HG03108 (cell line): ENCODE data around the gene HSD3B7.
"Not testable (repeated sequence)": the region's sequence is repeated elsewhere in the genome, so short reads cannot be mapped to it uniquely, and the experiment has no call there.

Source experiments
- ATAC-seq: cut with Tn5 transposase; IDR thresholded peaks from one replicate; pipeline ENCODE4 v1.9.1; 2021; ENCODE audit warnings: moderate library complexity; ENCODE audit not compliant: unreplicated experiment

HSD3B7 gene

GRCh38 chr16:30998852-30999761 lies 14.1 kb downstream of the HSD3B7 start:
- no peak for ATAC-seq

GRCh38 chr16:31000671-31001382 lies 15.8 kb downstream of the HSD3B7 start:
- no peak for ATAC-seq

DNA sequence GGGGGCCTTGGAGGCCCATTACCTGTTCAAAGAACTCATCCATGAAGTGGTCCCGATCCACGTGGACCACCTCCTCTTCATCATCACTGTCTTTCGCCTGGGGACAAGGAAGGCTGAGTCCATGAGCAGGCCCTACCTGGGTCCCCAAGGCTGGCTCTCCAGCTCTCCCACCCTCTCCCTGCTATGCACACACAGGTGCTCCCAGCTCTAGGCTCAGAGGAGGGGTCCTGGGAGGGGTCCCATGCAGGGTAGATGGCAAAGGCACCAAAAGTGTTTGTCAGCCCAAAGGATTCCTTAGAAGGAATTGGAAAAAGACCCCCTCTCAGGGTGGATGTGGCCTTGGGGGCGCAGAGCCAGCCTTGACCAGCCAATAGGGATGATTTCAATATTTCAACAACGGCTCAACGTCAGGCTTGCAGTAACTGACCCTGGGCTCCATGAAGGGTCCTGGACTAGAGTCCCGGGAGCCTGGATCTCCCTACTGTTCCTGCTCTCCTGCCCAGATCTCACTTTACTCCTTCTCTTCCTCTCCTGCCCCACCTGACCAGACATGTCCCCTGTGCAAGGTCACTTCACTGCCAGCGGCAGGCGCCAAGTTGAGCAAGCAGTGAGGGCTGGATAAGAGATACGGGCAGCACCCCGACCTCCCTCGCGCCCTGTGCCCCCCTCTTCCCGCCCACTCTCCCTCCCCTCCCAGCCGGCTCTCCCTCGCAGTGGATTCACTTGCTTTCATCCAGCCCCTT lies 16.7 kb downstream of the HSD3B7 start:
- no peak for ATAC-seq

DNA sequence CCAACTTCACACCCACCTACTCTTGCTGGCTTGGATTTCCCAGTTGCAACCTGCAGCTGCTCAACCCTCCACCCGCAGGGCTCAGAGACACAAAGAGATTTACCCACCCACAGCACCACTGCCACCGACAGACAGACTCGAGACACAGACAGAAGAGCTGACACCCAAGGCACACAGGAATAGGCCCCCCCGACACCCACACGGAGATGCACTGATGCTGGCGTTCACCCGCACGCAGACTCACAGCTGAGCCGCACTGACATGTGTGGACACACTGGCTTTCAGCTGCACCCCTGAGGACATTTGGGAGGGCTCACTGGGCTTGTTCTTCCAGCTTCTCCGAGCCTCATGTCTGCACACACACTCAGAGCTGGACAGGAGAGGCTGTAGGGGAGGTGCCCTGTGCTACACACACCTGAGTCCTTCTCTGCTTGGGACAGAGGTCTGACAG lies 17.3 kb downstream of the HSD3B7 start:
- no peak for ATAC-seq

DNA sequence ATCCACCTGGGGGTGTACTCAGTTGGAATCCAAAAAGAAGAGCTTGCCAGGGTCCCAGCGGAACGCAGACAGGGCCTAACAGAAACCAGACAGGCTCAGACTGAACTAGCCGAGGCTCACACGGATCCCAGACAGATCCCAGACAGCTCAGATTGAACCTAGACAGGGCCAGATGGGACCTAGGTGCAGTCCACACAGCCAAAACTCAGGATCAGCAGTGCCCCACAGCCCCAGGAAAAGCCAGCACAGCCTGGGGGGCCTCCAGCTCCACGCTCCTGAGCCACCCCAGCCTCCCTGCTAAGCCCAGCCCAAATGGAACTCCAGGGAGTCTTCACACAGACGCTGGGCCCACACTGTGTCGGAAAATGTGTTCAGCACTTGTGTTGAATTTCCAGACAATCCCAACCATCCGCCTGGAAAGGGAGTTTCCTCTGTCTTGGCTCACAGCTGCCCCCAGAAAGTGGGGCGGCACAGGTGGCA lies 17.9 kb downstream of the HSD3B7 start:
- ATAC-seq: no peak

DNA sequence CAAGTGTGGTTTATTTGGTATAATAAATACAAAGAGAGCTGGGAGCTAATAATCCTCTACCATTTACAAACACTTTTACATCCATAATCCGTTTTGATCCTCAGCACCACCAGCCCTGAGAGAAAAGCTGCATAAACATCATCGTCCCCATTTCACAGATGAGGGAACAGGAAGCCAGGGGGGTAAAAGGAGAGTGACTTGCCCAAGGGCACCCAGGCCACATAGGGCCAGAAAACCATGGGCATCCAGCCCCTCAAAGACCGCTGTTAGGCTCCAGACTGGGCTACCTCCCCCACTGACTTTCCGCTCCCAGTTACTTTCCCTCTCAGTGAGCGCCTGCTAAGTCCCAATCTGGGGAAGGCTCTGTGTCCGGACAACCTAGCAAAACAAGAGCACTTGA lies 18.7 kb downstream of the HSD3B7 start:
- no peak for ATAC-seq

DNA sequence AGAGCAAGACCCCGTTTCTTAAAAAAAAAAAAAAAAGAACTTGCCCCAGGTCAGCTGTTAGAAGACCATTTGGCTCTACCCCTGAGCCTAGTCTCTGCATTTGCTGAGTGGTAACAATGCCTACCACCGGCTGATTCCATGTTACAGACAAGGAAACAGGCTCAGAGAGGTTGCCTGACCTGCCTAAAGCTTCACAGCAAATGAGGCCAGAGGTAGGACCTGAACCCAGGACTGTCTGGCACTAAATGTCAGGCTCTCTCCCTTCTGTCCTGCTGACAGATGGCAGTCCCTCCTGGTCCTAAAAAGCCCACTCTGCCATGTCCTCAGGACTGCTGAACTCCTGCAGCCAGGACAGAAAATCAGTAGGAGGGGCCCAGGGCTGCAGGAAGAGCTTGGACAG lies 19.7 kb downstream of the HSD3B7 start:
- no peak for ATAC-seq

GRCh38 chr16:31005350-31006085 lies 20.5 kb downstream of the HSD3B7 start:
- no peak for ATAC-seq

- ATAC-seq: no peak
Observed at GRCh38 chr16:31006086-31006385, 21.0 kb downstream of the HSD3B7 start.

DNA sequence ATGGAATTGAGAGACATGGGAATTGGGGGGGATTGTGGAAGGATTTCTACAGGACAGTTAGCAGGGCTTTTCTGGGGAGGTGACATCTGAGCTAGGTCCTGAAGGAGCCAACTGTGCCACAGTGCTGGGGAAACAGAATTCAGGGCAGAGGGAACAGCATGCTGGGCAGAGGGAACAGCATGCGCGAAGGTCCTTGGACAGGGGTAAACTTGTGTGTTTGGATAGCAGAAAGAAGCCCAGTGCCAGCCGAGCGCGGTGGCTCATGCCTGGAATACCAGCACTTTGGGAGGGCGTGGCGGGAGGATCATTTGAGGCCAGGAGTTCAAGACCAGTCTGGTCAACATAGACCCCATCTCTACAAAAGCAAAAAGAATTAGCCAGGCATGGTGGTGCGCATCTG lies 21.6 kb downstream of the HSD3B7 start:
- no peak for ATAC-seq

GRCh38 chr16:31007684-31008083 lies 22.7 kb downstream of the HSD3B7 start:
- no peak for ATAC-seq

DNA sequence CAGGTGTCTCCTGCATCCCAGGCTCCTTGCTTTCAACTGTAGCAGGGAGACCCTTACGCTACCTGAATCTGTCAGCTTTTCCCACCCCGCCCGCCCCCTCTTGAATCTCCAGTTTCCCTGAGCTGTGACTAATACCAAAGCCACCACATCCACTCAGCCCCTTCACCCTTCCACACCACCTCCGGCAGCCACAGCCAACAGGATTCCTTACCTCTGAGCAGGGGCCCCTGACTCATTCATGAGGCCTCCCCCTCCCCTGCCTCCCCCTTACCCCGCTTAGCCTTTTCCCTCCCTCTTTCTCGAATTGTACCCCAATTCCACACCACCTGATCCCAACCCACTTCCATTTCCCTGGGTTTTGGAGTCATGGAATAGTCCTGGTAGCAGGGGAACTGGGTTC lies 23.1 kb downstream of the HSD3B7 start:
- no peak for ATAC-seq

DNA sequence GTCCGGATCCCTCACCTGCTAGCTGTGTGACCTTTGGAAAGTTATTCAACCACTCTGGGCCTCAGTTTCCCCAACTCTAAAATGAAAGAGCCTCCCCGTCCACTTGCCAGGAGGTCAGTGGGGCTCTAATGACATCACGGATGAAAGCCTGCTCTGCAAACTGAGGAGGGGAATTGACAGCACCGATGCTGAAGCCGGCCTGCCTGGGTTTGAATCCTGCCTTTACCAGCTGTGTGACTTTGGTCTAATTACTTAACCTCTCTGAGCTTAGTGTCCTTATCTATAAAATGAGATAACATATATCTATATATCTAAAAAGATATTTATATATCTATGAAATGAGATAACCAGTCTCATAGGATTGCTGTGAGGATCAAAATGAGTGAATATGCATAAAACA lies 23.5 kb downstream of the HSD3B7 start:
- ATAC-seq: no peak

DNA sequence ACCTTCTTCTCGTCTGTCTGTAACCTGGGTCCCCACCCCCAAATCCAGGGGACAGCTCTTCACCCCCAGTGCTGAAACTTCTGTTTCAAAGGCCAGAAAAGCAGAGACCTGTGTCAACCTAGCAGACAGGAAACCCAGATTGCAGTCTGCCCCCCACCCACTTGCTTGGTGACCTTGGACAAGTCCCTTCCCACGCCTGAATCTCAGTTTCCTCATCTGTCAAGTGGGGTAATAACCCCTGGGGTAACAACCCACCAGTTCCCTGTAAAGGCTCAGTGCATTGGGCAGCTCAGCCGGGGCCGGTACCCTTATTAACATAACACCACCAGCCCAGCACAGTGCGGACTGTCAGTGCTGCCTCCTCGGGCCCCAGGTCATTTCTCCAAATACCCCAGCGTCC lies 24.1 kb downstream of the HSD3B7 start:
- no peak for ATAC-seq

DNA sequence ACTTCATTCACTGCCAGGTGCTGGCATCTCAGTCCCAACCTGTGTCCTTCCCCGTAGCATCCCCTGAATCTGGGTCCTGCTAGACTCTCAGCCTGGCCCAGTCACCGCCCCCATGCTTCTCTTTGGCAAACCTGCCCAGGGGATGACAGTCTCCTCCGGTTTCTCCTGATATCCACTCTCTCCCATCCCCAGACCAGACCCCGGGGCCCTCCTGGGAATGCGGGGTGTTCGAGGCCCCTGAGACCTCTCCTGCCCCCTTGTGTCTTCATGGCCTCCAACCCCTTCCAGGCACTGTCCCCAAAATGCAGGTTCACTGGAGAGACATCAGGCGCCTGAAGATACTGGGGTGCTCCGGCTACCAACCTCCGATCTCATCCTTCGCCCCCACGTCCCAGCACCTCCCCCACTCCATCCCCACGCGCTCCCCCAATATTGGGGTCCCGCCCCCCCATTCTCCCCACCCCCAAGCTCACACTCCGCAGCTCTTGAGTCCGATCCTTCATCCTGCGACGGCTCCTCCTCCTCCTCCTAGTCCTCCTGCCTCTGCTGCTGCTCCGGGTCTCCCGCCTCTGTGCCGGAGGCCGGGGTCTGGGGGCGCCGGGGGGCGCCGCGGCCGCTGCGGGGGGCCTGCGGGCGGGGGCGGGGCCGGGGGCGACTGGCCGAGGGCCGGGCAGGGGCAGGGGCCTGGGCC lies 25.0 kb downstream of the HSD3B7 start:
- ATAC-seq: no peak

DNA sequence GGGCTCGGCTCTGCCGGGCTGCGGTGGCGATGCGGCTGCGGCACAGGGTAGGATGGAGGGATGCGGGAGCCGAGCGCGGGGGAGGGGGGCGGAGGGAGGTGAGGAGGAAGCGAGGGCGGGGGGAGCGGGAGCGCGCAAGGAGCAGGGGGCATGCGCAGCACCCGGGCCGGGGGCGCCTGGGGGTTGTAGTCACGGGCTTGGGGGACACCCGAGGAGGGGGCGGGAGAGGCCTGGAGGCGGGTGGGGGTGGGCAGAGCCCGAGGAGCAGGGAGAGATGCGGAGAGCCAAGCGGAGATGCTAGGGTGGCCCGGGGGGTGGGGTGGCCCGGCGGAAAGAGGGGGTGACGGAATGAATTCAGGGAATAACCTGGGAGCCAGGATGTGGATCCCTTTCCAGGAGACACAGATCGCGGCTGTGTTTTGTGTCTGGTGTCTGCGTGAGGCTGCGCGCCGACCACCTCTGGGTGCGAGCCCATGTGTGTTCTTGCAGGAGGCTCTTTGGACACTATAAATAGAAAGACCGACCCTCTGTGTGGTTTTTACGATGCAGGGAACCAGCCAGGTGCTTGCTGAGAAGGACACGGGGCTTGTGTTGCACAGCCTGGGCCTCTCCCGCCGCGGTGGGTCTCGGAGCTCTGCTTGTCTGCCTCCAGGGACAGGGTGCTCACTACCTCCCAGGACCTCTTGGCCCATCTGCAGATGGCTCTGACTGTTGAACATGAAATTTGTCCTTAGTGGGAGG lies 25.7 kb downstream of the HSD3B7 start, which contains the start of gene STX1B:
Gene STX1B (minus strand): TSS at position 54 of the 741 bp plus-strand sequence. CDS start 242 bp downstream, outside the sequence.
- no peak for ATAC-seq

DNA sequence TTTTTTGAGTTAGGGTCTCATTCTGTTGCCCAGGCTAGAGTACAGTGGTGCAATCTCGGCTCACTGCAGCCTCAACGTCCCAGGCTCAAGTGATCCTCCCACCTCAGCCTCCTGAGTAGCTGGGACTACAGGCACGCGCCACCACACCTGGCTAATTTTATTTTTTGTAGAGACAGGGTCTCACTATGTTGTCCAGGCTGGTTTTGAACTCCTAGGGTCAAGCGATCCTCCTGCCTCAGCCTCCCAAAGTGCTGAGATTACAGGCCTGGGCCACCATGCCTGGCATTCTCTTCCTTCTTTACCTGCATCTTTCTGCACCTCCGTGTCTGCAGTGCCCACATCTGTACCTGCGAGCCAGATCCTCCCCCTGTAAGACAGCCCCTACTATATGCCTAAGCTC lies 26.8 kb downstream of the HSD3B7 start:
- ATAC-seq: not testable (repeated sequence)

- ATAC-seq: not testable (repeated sequence)
Observed at GRCh38 chr16:31013292-31013691, 28.3 kb downstream of the HSD3B7 start.

GRCh38 chr16:31016018-31016417 lies 31.0 kb downstream of the HSD3B7 start:
- no peak for ATAC-seq
